ENCODE data around the gene MICALL2. TPM values are rescaled to one million over a fixed set of nuclear protein-coding genes. Genes with fewer than 3 reads are reported as not detected.

MICALL2 gene
- total and polyA plus RNA-seq, 8 donors = 8.3 to 93.6 (median 12.8) TPM

- TF ChIP-seq, protein P1, sequence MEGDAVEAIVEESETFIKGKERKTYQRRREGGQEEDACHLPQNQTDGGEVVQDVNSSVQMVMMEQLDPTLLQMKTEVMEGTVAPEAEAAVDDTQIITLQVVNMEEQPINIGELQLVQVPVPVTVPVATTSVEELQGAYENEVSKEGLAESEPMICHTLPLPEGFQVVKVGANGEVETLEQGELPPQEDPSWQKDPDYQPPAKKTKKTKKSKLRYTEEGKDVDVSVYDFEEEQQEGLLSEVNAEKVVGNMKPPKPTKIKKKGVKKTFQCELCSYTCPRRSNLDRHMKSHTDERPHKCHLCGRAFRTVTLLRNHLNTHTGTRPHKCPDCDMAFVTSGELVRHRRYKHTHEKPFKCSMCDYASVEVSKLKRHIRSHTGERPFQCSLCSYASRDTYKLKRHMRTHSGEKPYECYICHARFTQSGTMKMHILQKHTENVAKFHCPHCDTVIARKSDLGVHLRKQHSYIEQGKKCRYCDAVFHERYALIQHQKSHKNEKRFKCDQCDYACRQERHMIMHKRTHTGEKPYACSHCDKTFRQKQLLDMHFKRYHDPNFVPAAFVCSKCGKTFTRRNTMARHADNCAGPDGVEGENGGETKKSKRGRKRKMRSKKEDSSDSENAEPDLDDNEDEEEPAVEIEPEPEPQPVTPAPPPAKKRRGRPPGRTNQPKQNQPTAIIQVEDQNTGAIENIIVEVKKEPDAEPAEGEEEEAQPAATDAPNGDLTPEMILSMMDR (IDR thresholded peaks at IDR 0.05) = no peak
- DNase-seq = no peak
- FAIRE-seq = no peak
- Histone ChIP-seq H3K4me3 (no peak overlapping the region), H3K9me3 (no peaks in the 10 kb centered on the region), H3K4me1 (no peaks in the 10 kb centered on the region), H3K27ac (no peak overlapping the region), H3K27me3 (no peaks in the 10 kb centered on the region), H3K36me3 (no peaks in the 10 kb centered on the region)
- intact Hi-C loops (cut with DNase I) = no loop called here
- ATAC-seq = no peak
- 51 to 55% methylated on average over 2 of the region's 2 CpGs for WGBS, 2 donors
Measured at GRCh38 chr7:1415389-1415990, 43.8 kb downstream of the MICALL2 start.

DNA sequence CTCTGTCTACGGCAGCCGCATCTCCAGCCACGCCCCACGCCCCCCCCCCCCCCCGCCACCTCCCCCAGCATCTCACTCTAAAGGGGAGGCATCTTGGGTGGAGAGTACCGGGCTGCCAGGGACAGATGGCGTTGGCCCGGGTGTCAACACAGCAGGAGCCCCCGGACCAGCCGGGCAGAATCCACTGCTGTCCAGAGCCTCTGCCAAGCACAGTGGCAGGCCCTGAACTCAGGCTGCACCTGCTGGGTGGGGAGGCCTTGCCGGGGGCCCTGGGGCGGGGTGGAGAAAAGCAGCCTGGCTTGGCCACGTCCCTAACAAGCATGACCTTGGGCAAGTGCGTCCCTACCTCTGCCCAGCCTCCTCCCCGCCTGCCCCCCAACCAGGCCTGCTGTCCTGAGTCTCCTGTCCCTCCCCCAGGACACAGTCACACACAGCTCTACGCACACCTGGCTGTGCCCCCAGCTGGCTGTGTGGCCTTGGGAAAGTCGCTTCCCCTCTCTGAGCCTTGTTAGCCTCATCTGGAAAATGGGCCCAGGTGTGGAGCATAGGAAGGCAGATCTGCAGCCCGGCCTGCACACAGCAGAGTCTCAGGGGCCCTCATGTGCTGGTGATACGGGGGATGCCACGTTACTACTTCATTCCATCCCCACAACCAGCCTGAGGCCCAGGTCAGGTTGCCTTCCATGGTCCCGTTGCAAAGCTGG lies 45.2 kb downstream of the MICALL2 start:
- DNase-seq = no peak
- ATAC-seq = no peak
- intact Hi-C loops (cut with DNase I) = no loop called here
- TF ChIP-seq, protein P1 (IDR thresholded peaks at IDR 0.05) = no peak
- H3K4me1 ChIP-seq = no peaks in the 10 kb centered on the region
- no peaks in the 10 kb centered on the region for H3K27me3 ChIP-seq
- H3K9me3 ChIP-seq = no peaks in the 10 kb centered on the region
- H3K4me3 ChIP-seq = no peak overlapping the region
- H3K36me3 ChIP-seq = no peaks in the 10 kb centered on the region
- no peak overlapping the region for H3K27ac ChIP-seq
- FAIRE-seq = no peak
- WGBS, 2 donors = 37 to 44% methylated on average over 16 to 21 of the region's 21 CpGs

DNA sequence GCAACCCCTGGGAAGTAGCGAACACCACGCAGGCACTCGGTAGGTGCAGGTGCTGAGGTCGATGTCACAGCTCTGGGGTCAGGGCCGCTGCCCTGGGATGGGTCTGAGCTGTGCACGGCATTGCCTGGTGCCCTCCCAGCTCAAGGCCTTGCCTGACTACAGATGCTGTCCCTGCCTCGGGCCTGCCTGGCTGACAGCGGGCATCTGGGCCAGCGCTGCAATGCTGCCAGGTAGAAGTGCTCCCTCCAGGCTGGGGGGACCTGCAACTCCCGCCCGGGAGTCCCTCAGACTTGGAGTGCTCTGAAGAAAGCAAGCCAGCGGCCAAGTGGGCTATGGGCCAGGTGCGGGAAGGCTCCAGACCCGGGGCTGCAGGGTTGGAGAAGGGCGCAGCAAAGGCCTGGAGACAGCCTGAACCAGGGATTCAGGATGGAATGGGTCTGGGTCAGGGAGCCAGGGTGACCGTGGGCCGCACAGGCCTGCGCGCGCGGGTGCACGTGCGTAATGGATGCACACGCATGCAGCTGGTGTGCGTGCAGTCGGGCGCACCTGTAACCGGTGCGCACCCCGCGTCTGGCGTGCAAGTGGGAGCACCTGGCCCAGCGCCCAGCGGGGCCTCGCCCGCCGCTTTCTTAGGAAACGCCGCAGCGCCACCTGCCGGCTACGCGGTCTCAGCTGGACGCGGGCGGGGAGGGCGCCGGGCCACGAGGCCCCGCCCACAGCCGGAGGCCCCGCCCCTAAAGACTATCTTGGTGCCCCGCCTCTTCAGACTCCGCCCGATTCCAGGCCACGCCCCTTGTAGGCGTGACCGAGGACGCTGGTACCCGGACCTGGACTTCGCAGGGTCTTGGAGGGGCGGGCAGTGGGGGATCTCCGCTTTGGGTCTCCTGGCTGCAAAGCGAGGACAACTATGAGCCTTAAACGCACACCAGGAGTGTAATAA lies 46.7 kb downstream of the MICALL2 start:
- TF ChIP-seq, protein P1 (IDR thresholded peaks at IDR 0.05) = peak; percentile 62 to 79 (median 74)
- ATAC-seq (peak; percentile 93 to 99 (median 98)), DNase-seq (peak; percentile 68 to 97 (median 86)), FAIRE-seq (no peak)
- no peaks in the 10 kb centered on the region for H3K4me1 ChIP-seq
- no peaks in the 10 kb centered on the region for H3K36me3 ChIP-seq
- H3K9me3 ChIP-seq = no peaks in the 10 kb centered on the region
- peak overlapping the region in 1 of 4 donors; percentile 14 for H3K4me3 ChIP-seq
- 11 to 15% methylated on average over 52 to 65 of the region's 65 CpGs for WGBS, 2 donors
- no peak overlapping the region for H3K27ac ChIP-seq
- peaks cover 0 to 10% (median 0%) of the 10 kb centered on the region in 4 donors for H3K27me3 ChIP-seq
- intact Hi-C loops (cut with DNase I) = no loop called here

GRCh38 chr7:1411414-1411813 lies 47.9 kb downstream of the MICALL2 start:
- Histone ChIP-seq H3K4me1 (no peaks in the 10 kb centered on the region), H3K27me3 (peaks cover 0 to 16% (median 0%) of the 10 kb centered on the region in 4 donors), H3K4me3 (no peak overlapping the region), H3K27ac (no peak overlapping the region), H3K9me3 (no peaks in the 10 kb centered on the region), H3K36me3 (no peaks in the 10 kb centered on the region)
- 80 to 84% methylated on average over 28 of the region's 28 CpGs for WGBS, 2 donors
- TF ChIP-seq, protein P1 (IDR thresholded peaks at IDR 0.05) = no peak
- ATAC-seq = no peak
- DNase-seq = no peak
- intact Hi-C loops (cut with DNase I) = no loop called here
- no peak for FAIRE-seq
